Aorta (tissue), 5 donors: ENCODE results near the gene CHST14. TPM values are rescaled to one million over a fixed set of nuclear protein-coding genes. Genes with fewer than 3 reads are reported as not detected.
A peak's percentile ranks its signal among the peaks of the same experiment; 100 is the strongest.

ENCODE experiments used
- ATAC-seq: fragments of 200-7000 bp; cut with Tn5 transposase; one replicate; pipeline ENCODE4 v1.9.1; 2022; ENCODE audit warnings: moderate library complexity; ENCODE audit not compliant: low FRiP score
- DNase-seq, 2 donors: peaks; one replicate each; pipeline ENCODE4 v3.0.0-alpha.2; 2020
- H3K27ac ChIP-seq, 2 donors: one replicate each; pipeline ENCODE4 v1.5.1; 2013; ENCODE audit warnings: low read length in 2 of 2, mild to moderate bottlenecking in 2 of 2, moderate library complexity in 2 of 2, control low read depth in 1 of 2, inconsistent platforms in 1 of 2, low read depth in 1 of 2
- H3K27me3 ChIP-seq, 2 donors: one replicate each; pipeline ENCODE4 v1.6.1; 2013; ENCODE audit warnings: control low read depth in 1 of 2, low read length in 1 of 2, mild to moderate bottlenecking in 1 of 2, moderate library complexity in 1 of 2; ENCODE audit not compliant: insufficient read depth in 2 of 2, control insufficient read depth in 1 of 2
- H3K36me3 ChIP-seq, 2 donors: one replicate each; pipeline ENCODE4 v1.6.1; 2013; ENCODE audit warnings: control low read depth in 1 of 2, low read length in 1 of 2, mild to moderate bottlenecking in 1 of 2; ENCODE audit not compliant: insufficient read depth in 2 of 2, control insufficient read depth in 1 of 2
- H3K4me1 ChIP-seq, 2 donors: one replicate each; pipeline ENCODE4 v1.6.1; 2013; ENCODE audit warnings: low read length in 2 of 2, control low read depth in 1 of 2, mild to moderate bottlenecking in 1 of 2, moderate library complexity in 1 of 2; ENCODE audit not compliant: insufficient read depth in 2 of 2, control insufficient read depth in 1 of 2
- H3K4me3 ChIP-seq, 2 donors: one replicate each; pipeline ENCODE4 v1.5.1; 2013; ENCODE audit warnings: low read length in 2 of 2, control low read depth in 1 of 2, mild to moderate bottlenecking in 1 of 2
- H3K9me3 ChIP-seq: one replicate; pipeline ENCODE4 v1.6.1; 2013; ENCODE audit warnings: mild to moderate bottlenecking, low read length; ENCODE audit not compliant: control insufficient read depth
- WGBS, 2 donors: extraction: QIAGEN DNeasy Blood & Tissue Kit; methylation state at CpG; one replicate each; pipeline ENCODE4 v1.1.7; 2013; 5-methylcytosine and 5-hydroxymethylcytosine counted together
- intact Hi-C, 2 donors: fragments of 100-400 bp; cut with DNase I; formaldehyde crosslinking; loops; one replicate each; pipeline versions ENCODE4 v1.14.2 to v1.15.0; 2022
- polyA plus RNA-seq, 2 donors: library from polyadenylated mRNA; stranded (reverse); fragments of 200-250 nt; gene quantifications; one replicate each; pipeline ENCODE4 v1.2.3, GENCODE V29; 2013
- total RNA-seq, 2 donors: library from RNA; stranded (reverse); fragmentation: NEBNext Ultra II Directional; extraction: Animal tissue kit (Norgen Biotek cat#: 25700); gene quantifications; one replicate each; pipeline ENCODE4 v1.2.1, GENCODE V29; 2021
- donor health status: healthy with polysubstance abuse.
- donor health status: Bipolar disorder and iron deficiency.
- donor health status: DM: no; HTN: no; CAD: no.
- donor health status: DM: no; HTN: no; CAD: no.
- donor health status: DM: yes; HTN: yes; CAD: no.

CHST14 gene
- total and polyA plus RNA-seq, 4 donors, result 2.8 to 21.4 (median 14.8) TPM

DNA sequence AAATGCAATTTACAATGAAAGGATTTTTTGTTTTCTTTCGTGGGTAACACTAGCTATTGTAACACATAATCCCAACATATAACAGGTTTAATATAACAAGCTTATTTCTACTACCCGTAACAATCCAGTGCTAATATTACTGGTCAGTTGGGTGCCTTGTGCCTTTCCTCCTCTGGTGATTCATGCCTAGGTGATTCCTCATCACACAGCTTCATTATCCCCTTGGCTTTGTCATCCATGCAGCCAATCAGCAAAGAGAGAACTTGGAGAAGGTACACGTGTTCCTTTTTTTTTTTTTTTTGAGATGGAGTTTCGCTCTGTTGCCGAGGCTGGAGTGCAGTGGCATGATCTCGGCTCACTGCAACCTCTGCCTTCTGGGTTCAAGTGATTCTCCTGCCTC, 30.7 kb downstream of the CHST14 start:
- Histone ChIP-seq H3K27me3 (no peaks in the 10 kb centered on the region), H3K4me1 (no peaks in the 10 kb centered on the region), H3K4me3 (no peak overlapping the region), H3K9me3 (no peaks in the 10 kb centered on the region), H3K36me3 (no peaks in the 10 kb centered on the region), H3K27ac (no peak overlapping the region)
- DNase-seq (no peak), ATAC-seq (no peak)
- 75 to 77% methylated on average over 6 of the region's 6 CpGs for WGBS, 2 donors
- intact Hi-C loops, result no loop called here

DNA sequence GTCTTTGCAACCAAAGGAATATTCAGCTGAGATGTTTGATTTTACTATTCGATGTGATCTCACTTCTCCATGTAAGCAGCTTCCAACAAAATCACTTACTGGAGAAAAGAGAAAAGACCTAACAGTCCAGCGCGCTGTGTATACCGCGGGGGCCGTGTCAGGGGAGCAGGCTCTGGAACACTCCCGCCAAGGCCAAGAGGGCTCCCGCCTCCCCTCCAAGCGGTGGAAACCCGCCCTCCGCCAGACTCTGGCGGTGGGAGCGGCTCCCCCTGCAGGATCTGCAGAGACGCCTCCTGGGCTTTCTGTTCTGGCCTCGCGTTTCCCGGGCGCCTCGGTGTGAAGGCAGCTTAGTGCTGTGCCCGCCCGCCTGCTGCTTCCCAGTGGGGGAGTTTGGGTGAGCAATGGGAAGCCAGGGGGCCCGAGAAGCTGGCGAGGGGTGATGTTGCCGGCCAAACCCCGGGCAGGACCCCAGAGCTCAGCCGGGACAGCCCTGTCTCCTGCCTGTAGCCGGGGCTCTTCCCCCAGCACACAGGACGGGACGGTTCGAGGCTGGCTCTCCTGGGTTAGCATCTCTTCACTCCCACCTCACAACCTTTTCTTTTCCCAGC, 36.3 kb downstream of the CHST14 start:
- H3K36me3 ChIP-seq, result no peaks in the 10 kb centered on the region
- no peaks in the 10 kb centered on the region for H3K4me1 ChIP-seq
- no peaks in the 10 kb centered on the region for H3K27me3 ChIP-seq
- no peaks in the 10 kb centered on the region for H3K9me3 ChIP-seq
- intact Hi-C loops, result loop anchor here in 1 of 2 donors (5.0 kb wide), 1 partner anchor 65 kb away; the partner anchor contains the start of gene BAHD1
- no peak overlapping the region for H3K27ac ChIP-seq
- H3K4me3 ChIP-seq, result no peak overlapping the region
- ATAC-seq (peak; percentile 88), DNase-seq (peak; percentile 80 to 89)
- 1 to 4% methylated on average over 30 of the region's 30 CpGs for WGBS, 2 donors

DNA sequence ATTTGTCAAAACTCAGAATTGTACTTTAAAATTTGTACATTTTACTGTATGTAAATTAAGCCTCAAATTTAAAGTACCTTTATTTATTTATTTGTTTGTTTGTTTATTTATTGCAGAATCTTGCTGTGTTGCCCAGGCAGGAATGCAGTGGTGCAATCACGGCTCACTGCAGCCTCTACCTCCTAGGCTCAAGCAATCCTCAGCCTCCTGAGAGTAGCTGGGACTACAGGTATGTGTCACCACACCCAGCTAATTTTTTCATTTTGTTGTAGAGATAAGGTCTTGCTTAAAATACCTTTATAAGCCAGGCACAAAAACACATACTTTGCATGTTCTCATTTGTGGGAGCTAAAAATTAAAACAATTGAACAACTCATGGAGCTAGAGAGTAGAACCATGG, 37.4 kb downstream of the CHST14 start:
- intact Hi-C loops, result loop anchor here in 1 of 2 donors (5.0 kb wide), 1 partner anchor 66 kb away; the partner anchor contains the start of gene BAHD1

GRCh38 chr15:40510201-40510600, 39.4 kb downstream of the CHST14 start:
- DNase-seq (no peak), ATAC-seq (no peak)
- Histone ChIP-seq H3K9me3 (no peaks in the 10 kb centered on the region), H3K27me3 (no peaks in the 10 kb centered on the region), H3K4me1 (no peaks in the 10 kb centered on the region), H3K36me3 (no peaks in the 10 kb centered on the region), H3K4me3 (no peak overlapping the region), H3K27ac (no peak overlapping the region)
- intact Hi-C loops, result no loop called here
- 87 to 90% methylated on average over 2 of the region's 2 CpGs for WGBS, 2 donors

More for the DNA sequence above, 37.4 kb downstream of the CHST14 start:
- no peaks in the 10 kb centered on the region for H3K36me3 ChIP-seq
- H3K4me1 ChIP-seq, result no peaks in the 10 kb centered on the region
- ATAC-seq, result no peak
- H3K9me3 ChIP-seq, result no peaks in the 10 kb centered on the region
- DNase-seq, result no peak
- no peaks in the 10 kb centered on the region for H3K27me3 ChIP-seq
- 87 to 92% methylated on average over 1 of the region's 1 CpG for WGBS, 2 donors
- H3K4me3 ChIP-seq, result no peak overlapping the region
- no peak overlapping the region for H3K27ac ChIP-seq

DNA sequence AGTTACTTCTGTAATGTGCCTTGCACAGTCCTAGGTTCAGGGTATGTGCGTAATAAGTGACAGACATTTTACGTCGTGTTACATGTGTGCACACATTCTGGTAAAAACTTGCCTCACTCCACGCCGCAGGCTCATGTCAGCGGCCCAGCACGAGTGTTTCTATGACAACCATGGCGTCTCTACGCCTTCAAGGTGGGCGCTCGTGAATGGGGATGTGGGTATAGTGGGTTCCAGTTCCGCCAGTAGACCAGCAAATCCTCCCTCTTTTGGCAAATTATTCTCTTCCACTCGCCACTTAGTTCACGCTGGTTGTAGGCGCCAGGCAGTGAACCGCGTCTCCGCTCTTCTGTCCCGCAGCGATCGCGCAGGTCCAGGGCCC, 40.3 kb downstream of the CHST14 start:
- ATAC-seq, result peak; percentile 28

DNA sequence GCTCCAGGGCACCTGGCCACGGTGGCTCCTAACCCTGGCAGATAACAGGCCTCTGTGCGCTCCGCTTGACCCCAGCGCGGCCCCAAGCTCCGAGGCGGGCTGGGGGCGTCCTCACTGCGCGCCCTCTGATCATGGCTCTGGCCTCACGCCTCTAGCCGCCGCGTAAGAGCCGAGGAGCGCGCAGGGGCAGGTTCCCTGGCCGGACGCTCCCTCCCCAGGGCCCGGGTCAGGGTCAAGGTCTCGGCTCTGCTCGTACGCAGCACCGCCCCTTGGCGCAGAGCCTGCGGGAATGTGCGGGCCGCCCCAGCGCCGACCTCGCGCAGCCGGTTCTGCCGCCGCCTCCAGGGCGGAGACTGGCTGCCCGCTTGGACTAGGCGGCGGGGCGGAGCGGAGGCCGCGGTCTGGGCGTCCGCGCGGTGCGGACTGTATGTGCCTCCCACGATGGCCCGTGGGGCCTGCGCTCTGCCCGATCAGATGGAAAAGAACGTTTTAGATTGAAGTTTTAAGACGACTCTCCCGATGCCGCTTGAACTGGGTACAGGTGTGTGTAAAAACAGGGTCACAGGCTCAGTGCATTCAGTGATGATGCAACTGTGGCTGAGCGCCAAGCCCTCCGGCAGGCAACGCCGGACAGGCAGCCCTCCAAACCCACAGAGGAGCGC, 40.8 kb downstream of the CHST14 start:
- intact Hi-C loops, result no loop called here
- ATAC-seq (peak; percentile 87), DNase-seq (peak; percentile 71 to 89)
- Histone ChIP-seq H3K27me3 (no peaks in the 10 kb centered on the region), H3K27ac (no peak overlapping the region), H3K9me3 (no peaks in the 10 kb centered on the region), H3K4me3 (peak overlapping the region; percentile 37 to 89), H3K36me3 (no peaks in the 10 kb centered on the region), H3K4me1 (no peaks in the 10 kb centered on the region)
- 1 to 2% methylated on average over 61 of the region's 61 CpGs for WGBS, 2 donors

More for the DNA sequence above, 40.3 kb downstream of the CHST14 start:
- intact Hi-C loops, result no loop called here
- Histone ChIP-seq H3K4me3 (peak overlapping the region; percentile 37 to 89), H3K9me3 (no peaks in the 10 kb centered on the region), H3K27me3 (no peaks in the 10 kb centered on the region), H3K36me3 (no peaks in the 10 kb centered on the region), H3K4me1 (no peaks in the 10 kb centered on the region), H3K27ac (no peak overlapping the region)
- WGBS, 2 donors, result 9 to 14% methylated on average over 22 of the region's 22 CpGs
- DNase-seq, result no peak

DNA sequence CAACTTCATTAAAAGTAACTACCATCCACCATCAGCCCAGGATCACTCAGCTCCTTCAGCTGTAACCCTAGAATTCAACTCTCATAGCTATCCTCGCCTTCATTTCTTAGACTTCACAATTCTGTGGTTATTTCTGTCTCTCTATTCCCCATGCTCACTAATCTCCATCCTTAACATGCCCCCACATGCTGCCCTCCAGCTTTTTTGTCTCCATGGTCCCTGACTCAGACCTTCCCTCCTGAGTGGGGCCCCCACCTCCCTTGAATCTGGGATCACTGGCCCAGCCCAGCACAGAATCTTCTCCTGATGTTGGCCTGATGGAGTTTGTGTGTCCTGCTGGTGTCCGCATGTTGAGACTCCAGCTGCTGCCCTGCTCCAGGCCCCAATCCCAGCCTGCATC, 41.7 kb downstream of the CHST14 start:
- DNase-seq (no peak), ATAC-seq (no peak)
- H3K27ac ChIP-seq, result no peak overlapping the region
- no peak overlapping the region for H3K4me3 ChIP-seq
- intact Hi-C loops, result no loop called here
- no peaks in the 10 kb centered on the region for H3K9me3 ChIP-seq
- H3K4me1 ChIP-seq, result no peaks in the 10 kb centered on the region
- H3K27me3 ChIP-seq, result no peaks in the 10 kb centered on the region
- no peaks in the 10 kb centered on the region for H3K36me3 ChIP-seq
- 98 to 100% methylated on average over 2 of the region's 2 CpGs for WGBS, 2 donors

GRCh38 chr15:40513609-40514008, 42.8 kb downstream of the CHST14 start:
- Histone ChIP-seq H3K4me1 (no peaks in the 10 kb centered on the region), H3K9me3 (no peaks in the 10 kb centered on the region), H3K4me3 (no peak overlapping the region), H3K36me3 (no peaks in the 10 kb centered on the region), H3K27me3 (no peaks in the 10 kb centered on the region), H3K27ac (no peak overlapping the region)
- intact Hi-C loops, result no loop called here
- 90 to 94% methylated on average over 5 of the region's 5 CpGs for WGBS, 2 donors
- DNase-seq (no peak), ATAC-seq (no peak)

GRCh38 chr15:40516322-40516721, 45.5 kb downstream of the CHST14 start:
- ATAC-seq, result no peak
- H3K27me3 ChIP-seq, result no peaks in the 10 kb centered on the region
- no peak overlapping the region for H3K4me3 ChIP-seq
- H3K27ac ChIP-seq, result no peak overlapping the region
- H3K9me3 ChIP-seq, result no peaks in the 10 kb centered on the region
- H3K36me3 ChIP-seq, result no peaks in the 10 kb centered on the region
- DNase-seq, result no peak
- intact Hi-C loops, result no loop called here
- 91 to 100% methylated on average over 2 of the region's 2 CpGs for WGBS, 2 donors
- no peaks in the 10 kb centered on the region for H3K4me1 ChIP-seq
